Measurements from ENCODE around the gene BRK1.
A peak's percentile ranks its signal among the peaks of the same experiment; 100 is the strongest.
"Not testable (repeated sequence)": the region's sequence is repeated elsewhere in the genome, so short reads cannot be mapped to it uniquely, and the experiment has no call there.

BRK1 gene

DNA sequence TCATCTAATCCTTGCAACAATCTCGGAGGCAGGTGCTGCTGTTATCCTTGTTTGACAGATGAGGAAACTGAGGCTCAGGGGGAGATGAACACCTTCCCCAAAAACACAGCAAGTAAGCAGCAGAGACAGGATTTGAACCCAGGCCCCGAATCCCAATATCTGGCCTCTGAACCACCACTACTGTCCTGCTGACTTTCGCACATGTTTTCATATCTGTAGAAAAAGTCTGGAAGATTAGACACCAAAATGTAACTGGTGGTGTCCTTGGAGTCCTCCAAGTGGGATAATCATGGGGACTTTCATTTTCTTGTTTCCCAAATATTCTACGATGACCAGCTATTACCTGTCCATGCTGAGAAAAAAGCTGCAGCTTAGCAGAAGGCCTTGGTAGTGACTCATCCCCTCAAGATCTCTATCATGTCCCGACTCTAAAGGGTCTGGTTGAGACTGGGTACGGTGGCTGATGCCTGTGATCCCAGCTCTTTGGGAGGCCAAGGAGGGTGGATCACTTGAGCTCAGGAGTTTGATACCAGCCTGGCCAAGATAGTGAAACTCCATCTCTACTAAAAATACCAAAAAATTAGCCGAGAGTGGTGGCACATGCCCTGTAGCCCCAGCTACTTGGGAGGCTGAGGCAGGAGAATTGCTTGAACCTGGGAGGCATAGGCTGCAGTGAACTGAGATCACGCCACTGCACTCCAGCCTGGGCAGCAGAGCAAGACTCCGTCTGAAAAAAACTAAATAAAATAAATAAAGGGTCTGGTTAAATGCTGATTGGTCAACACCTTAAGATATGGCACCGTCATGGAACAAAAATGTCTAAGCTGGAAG lies 57.8 kb downstream of the BRK1 start:
- intact Hi-C loops (cut with DNase I), result loop anchor here (10.0 kb wide), 1 partner anchor 51 kb away; no protein-coding TSS in a partner anchor

GRCh38 chr3:10173926-10174435 lies 58.5 kb downstream of the BRK1 start:
- DNase-seq, result peak in 41 of 42 donors; percentile 10 to 86 (median 52)
- intact Hi-C loops (cut with DNase I), result loop anchor here (10.0 kb wide), 1 partner anchor 51 kb away; no protein-coding TSS in a partner anchor

More for the DNA sequence above, 57.8 kb downstream of the BRK1 start:
- no peak for DNase-seq

GRCh38 chr3:10175334-10175733 lies 59.9 kb downstream of the BRK1 start:
- intact Hi-C loops (cut with DNase I), result loop anchor here (10.0 kb wide), 1 partner anchor 49 kb away; no protein-coding TSS in a partner anchor
- DNase-seq, result not testable (repeated sequence)

DNA sequence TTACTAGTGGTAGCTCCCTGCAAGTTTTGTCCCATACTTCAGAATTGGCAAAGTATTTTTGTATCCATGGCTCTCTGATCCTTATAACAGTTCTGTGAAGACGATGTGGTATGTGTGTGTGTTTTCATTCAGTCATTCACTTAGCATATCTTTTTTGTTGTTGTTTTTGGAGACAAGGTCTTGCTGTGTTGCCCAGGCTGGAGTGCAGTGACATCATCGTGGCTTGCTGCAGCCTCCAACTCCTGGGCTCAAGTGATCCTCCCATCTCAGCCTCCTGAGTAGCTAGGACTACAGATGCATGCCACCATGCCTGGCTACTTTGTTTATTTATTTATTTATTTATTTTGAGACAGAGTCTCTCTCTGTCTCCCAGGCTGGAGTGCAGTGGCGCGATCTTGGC lies 60.7 kb downstream of the BRK1 start:
- DNase-seq, result not testable (repeated sequence)
- intact Hi-C loops (cut with DNase I), result loop anchor here (10.0 kb wide), 1 partner anchor 49 kb away; no protein-coding TSS in a partner anchor
